Small intestine (tissue), 16 donors: ENCODE measurements around the gene SLC8A3. TPM values are rescaled to one million over a fixed set of nuclear protein-coding genes. Genes with fewer than 3 reads are reported as not detected.
A peak's percentile ranks its signal among the peaks of the same experiment; 100 is the strongest.
"Not testable (repeated sequence)": the region's sequence is repeated elsewhere in the genome, so short reads cannot be mapped to it uniquely, and the experiment has no call there.

Experiments used
- DNase-seq, 2 donors: peaks; one replicate each; pipeline versions ENCODE4 v3.0.0 to v3.0.0-alpha.2; 2013
- FAIRE-seq: peaks from 2 replicates; lab custom pipeline; 2012; peaks lifted over from hg19 to GRCh38; lab: Jason Lieb, UNC
- H3K27ac ChIP-seq, 3 donors: one replicate each; pipeline ENCODE4 v1.5.1; 2013; ENCODE audit warnings: low read length in 2 of 3, mild to moderate bottlenecking in 2 of 3, control low read depth in 1 of 3, inconsistent platforms in 1 of 3, low read depth in 1 of 3, moderate library complexity in 1 of 3
- H3K27me3 ChIP-seq, 3 donors: one replicate each; pipeline ENCODE4 v1.6.1; 2013; ENCODE audit warnings: low read length in 3 of 3, inconsistent platforms in 1 of 3; ENCODE audit not compliant: control insufficient read depth in 3 of 3, insufficient read depth in 3 of 3
- H3K36me3 ChIP-seq, 3 donors: one replicate each; pipeline ENCODE4 v1.6.1; 2013; ENCODE audit warnings: low read length in 3 of 3, inconsistent platforms in 1 of 3, low read depth in 1 of 3, mild to moderate bottlenecking in 1 of 3, moderate library complexity in 1 of 3; ENCODE audit not compliant: control insufficient read depth in 3 of 3, insufficient read depth in 2 of 3
- H3K4me1 ChIP-seq, 3 donors: one replicate each; pipeline ENCODE4 v1.6.1; 2013; ENCODE audit warnings: low read length in 2 of 3, inconsistent platforms in 1 of 3, low read depth in 1 of 3, mild to moderate bottlenecking in 1 of 3, moderate library complexity in 1 of 3; ENCODE audit not compliant: control insufficient read depth in 3 of 3, insufficient read depth in 2 of 3
- H3K4me3 ChIP-seq, 3 donors: one replicate each; pipeline ENCODE4 v1.5.1; 2013; ENCODE audit warnings: low read length in 3 of 3, control low read depth in 1 of 3, inconsistent platforms in 1 of 3, low read depth in 1 of 3, mild to moderate bottlenecking in 1 of 3, moderate library complexity in 1 of 3
- H3K9me3 ChIP-seq, 2 donors: one replicate each; pipeline ENCODE4 v1.6.1; 2013; ENCODE audit warnings: low read depth in 1 of 2, low read length in 1 of 2; ENCODE audit not compliant: control insufficient read depth in 2 of 2, insufficient read depth in 1 of 2
- WGBS, 3 donors: extraction: QIAGEN DNeasy Blood & Tissue Kit; methylation state at CpG; one replicate each; pipeline ENCODE4 v1.1.7; 2013; 5-methylcytosine and 5-hydroxymethylcytosine counted together
- long read RNA-seq, 10 donors: transcript quantifications; one replicate each; lab custom pipeline, GENCODE V29; 2026
- polyA plus RNA-seq, 4 donors: library from polyadenylated mRNA; stranded (reverse) in 3 of 4; unstranded in 1 of 4; fragments of 200-250 nt in 3 of 4; fragments of 120-200 nt in 1 of 4; gene quantifications; one replicate each; pipeline versions ENCODE4 v1.2.1 to v1.2.3, GENCODE V29; 2013
- donor health status: healthy with polysubstance abuse.
- donor health status: control.
- donor health status: control.
- donor health status: Bipolar disorder and iron deficiency.
- donor health status: healthy.

Gene SLC8A3, protein sequence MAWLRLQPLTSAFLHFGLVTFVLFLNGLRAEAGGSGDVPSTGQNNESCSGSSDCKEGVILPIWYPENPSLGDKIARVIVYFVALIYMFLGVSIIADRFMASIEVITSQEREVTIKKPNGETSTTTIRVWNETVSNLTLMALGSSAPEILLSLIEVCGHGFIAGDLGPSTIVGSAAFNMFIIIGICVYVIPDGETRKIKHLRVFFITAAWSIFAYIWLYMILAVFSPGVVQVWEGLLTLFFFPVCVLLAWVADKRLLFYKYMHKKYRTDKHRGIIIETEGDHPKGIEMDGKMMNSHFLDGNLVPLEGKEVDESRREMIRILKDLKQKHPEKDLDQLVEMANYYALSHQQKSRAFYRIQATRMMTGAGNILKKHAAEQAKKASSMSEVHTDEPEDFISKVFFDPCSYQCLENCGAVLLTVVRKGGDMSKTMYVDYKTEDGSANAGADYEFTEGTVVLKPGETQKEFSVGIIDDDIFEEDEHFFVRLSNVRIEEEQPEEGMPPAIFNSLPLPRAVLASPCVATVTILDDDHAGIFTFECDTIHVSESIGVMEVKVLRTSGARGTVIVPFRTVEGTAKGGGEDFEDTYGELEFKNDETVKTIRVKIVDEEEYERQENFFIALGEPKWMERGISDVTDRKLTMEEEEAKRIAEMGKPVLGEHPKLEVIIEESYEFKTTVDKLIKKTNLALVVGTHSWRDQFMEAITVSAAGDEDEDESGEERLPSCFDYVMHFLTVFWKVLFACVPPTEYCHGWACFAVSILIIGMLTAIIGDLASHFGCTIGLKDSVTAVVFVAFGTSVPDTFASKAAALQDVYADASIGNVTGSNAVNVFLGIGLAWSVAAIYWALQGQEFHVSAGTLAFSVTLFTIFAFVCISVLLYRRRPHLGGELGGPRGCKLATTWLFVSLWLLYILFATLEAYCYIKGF
- under 1 TPM in 2 of 4 donors, not detected in 2; 0.22 to 0.24 TPM for polyA plus RNA-seq
- long read RNA-seq, donor 1: 0 reads
- long read RNA-seq, donor 2: 0 reads
- long read RNA-seq, donor 3: 0 reads
- long read RNA-seq, donor 4: 0 reads
- long read RNA-seq, donor 5: 0 reads
- long read RNA-seq, donor 6: 0 reads
- long read RNA-seq, donor 7: 0 reads
- long read RNA-seq, donor 8: 0 reads
- long read RNA-seq, donor 9: 0 reads
- long read RNA-seq, donor 10: 0 reads

- H3K27me3 ChIP-seq: peaks cover 0 to 63% (median 26%) of the 10 kb centered on the region in 3 donors
- DNase-seq (peak; percentile 3 to 45), FAIRE-seq (no peak)
- H3K4me1 ChIP-seq: peaks cover 0 to 6% (median 4%) of the 10 kb centered on the region in 3 donors
- no peak within 1 kb of the TSS for H3K27ac ChIP-seq
- H3K9me3 ChIP-seq: no peaks in the 10 kb centered on the region
- WGBS, 3 donors: 0 to 1% (median 1%) methylated on average over 74 to 83 of the region's 83 CpGs
- peak within 1 kb of the TSS in 2 of 3 donors; percentile 17 to 42 for H3K4me3 ChIP-seq
- no peaks in the 10 kb centered on the region for H3K36me3 ChIP-seq
Measured at GRCh38 chr14:70188659-70189455, at the start of gene SLC8A3. Gene SLC8A3 (minus strand): TSS chr14:70188951. CDS start chr14:70168422, 20,529 bp downstream.

DNA sequence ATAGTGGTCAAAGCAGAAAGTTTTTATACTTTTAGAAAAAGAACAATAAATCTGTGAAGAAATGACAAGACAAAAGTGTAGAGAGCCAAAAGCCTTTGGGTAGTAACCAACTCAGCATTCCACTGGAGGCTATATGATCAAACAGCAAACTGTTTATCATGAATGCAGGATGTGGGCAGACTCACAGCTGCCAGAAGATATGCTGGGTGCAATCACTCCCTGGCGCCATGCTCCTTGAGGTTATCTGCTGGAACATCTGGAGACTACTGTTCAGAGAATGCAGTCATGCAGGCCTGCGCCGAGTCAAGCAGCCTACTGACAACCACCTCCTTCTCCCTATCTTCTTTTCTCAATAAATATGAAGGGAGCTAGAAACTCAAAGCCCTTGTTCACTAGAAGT, 49.0 kb upstream of the SLC8A3 start:
- no peaks in the 10 kb centered on the region for H3K9me3 ChIP-seq
- no peak overlapping the region for H3K27ac ChIP-seq
- FAIRE-seq: no peak
- no peak overlapping the region for H3K4me3 ChIP-seq
- H3K36me3 ChIP-seq: no peaks in the 10 kb centered on the region
- no peaks in the 10 kb centered on the region for H3K27me3 ChIP-seq
- no peaks in the 10 kb centered on the region for H3K4me1 ChIP-seq
- DNase-seq: no peak
- 49 to 72% (median 69%) methylated on average over 3 of the region's 3 CpGs for WGBS, 3 donors

DNA sequence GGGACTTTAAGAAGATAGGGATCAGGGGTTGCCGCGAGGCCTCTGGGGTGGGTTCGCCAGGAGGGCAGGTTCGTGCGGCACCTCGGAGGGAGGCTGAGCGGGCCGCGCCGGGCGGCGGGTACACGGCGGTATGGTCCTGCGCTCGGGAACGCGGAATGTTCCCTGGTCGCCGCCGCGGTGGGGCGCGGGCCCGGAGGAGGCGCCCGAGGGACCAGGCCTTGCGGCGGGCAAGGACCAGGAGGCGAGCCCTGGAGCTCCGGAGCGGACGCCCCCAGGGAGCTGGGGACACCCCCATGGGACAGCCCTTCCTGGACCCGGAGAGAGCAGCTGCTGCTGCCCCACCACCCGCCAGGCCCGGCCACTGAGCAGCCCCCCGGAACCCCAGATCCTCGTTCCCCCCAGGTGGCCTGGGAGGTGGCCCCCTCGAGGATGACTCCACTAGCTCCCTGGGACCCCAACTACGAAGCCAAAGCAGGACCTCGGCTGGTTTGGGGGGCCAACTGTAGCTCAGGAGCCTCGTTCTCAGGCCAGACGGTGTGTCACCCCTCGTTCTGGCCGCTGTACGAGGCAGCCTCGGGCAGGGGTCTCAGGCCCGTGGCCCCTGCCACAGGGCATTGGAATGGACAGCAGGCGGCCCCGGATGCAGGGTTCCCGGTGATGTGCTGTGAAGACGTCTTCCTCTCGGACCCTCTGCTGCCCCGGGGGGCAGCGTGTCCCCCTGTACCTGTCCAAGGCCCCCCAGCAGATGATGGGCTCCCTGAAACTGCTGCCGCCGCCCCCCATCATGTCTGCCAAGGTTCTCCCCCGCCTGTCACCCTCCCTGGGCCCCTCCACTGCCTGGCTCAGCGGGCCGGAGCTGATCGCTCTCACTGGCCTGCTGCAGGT, 45.6 kb upstream of the SLC8A3 start:
- no peaks in the 10 kb centered on the region for H3K9me3 ChIP-seq
- no peak overlapping the region for H3K27ac ChIP-seq
- no peak overlapping the region for H3K4me3 ChIP-seq
- H3K4me1 ChIP-seq: no peaks in the 10 kb centered on the region
- WGBS, 3 donors: 86 to 89% (median 87%) methylated on average over 43 to 61 of the region's 61 CpGs
- no peaks in the 10 kb centered on the region for H3K36me3 ChIP-seq
- H3K27me3 ChIP-seq: no peaks in the 10 kb centered on the region
- DNase-seq (no peak), FAIRE-seq (no peak)

DNA sequence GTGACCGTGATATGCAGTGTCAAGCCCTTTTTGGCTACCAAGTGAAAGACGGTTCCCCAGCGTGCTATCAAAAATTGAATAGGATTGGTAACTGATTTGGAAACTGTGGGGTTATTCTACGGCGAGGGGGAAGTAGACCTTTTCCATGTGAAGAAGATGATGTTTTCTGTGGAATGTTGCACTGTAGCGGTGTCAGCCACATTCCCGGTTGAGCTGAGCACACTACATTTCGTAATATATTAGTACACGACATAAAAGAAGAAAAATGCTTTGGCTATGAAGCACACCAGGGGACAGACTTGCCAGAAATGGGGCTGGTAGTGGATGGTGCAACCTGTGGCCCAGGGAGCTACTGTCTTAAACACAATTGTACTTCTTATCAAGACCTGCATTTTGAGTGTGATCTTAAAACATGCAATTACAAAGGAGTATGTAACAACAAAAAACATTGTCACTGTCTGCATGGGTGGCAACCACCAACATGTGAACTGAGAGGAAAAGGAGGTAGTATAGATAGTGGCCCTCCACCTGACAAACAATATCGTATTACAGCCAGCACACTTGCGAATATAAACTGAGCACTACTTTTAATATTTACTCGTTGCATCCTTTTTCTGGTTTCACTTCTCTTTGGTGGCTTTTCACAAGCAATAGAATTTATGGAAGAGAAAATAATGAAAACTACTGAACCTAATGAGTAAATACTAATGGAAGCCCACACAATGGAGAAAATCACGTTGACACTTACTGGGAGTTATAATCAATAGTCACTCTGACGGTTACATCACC, 43.2 kb upstream of the SLC8A3 start:
- FAIRE-seq, H3K36me3 ChIP-seq, H3K27me3 ChIP-seq, H3K27ac ChIP-seq, H3K9me3 ChIP-seq, DNase-seq, H3K4me1 ChIP-seq, H3K4me3 ChIP-seq: not testable (repeated sequence)
- WGBS, 3 donors: 79 to 86% (median 85%) methylated on average over 14 of the region's 14 CpGs

DNA sequence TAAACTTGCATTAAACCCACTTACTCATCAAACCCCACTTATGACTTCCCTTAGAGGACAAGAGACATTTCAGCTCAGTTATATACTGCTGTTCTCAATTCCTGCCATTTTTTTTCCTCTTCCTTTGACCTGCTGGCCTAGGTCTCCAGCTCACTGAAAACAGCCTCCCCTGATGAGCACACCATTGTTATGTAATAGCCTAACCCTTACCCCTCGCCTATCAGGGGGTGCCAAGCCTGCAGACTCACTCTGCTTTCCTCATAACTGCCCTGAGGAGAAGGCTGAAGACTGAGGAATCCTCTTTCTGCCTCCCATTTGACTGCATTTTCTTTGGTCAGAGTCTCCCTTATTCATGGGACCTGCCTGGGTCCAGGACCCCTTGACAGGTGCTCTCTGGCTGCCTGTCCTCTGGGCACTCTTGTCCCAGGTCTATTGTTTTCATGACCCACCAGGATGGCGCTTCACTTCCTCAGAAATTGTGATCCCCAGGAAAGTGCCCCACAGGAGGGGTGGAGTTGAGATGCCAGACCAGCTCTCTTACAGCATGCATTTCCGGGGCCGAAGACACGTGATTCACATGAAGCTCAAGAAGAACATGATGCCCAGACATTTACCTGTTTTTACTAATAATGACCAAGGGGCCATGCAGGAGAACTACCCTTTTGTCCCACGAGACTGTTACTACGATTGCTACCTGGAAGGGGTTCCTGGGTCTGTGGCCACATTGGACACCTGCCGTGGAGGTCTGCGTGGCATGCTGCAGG, 41.3 kb upstream of the SLC8A3 start:
- WGBS, 3 donors: 75 to 79% (median 78%) methylated on average over 8 to 9 of the region's 9 CpGs
- not testable (repeated sequence) for H3K36me3 ChIP-seq, H3K9me3 ChIP-seq, H3K27me3 ChIP-seq, H3K27ac ChIP-seq, H3K4me3 ChIP-seq, FAIRE-seq, DNase-seq, H3K4me1 ChIP-seq

DNA sequence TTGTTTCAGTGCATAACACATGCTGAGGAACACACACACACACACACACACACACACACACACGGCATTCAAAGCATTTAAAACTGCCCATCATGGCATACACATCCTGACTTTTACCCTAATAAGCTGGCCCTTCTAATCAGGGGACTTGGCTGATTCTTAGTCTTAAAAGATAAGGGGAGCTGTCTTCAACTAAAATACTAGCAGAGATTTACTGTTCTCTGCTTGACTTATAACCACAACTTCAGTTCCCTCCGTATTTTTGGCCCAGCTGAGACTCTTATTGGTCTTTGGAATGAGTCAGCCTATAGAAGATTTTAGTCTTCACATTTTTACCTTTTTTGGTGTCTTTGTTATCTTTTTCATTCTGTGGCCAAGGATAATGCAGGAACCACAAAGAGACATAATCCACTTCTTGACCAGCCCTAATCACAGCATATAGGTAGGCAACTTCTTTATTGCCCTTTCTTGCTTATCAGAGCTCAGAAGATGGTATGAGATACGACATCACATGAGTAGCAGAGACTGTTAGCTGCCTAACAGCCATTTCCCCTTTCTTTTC, 25.1 kb upstream of the SLC8A3 start:
- H3K27me3 ChIP-seq: no peaks in the 10 kb centered on the region
- FAIRE-seq (no peak), DNase-seq (no peak)
- 21 to 36% (median 22%) methylated on average over 3 of the region's 3 CpGs for WGBS, 3 donors
- H3K9me3 ChIP-seq: no peaks in the 10 kb centered on the region
- no peaks in the 10 kb centered on the region for H3K36me3 ChIP-seq
- no peaks in the 10 kb centered on the region for H3K4me1 ChIP-seq
- no peak overlapping the region for H3K4me3 ChIP-seq
- H3K27ac ChIP-seq: no peak overlapping the region
